HL-60 (cell line): Measurements from ENCODE around the gene NIP7.

Source experiments
- CTCF ChIP-seq: IDR thresholded peaks from one replicate; pipeline ENCODE4 v1.5.1; 2011; ENCODE audit warnings: low read length, control low read depth, inconsistent platforms; ENCODE audit not compliant: insufficient read depth
- GABPA ChIP-seq: IDR thresholded peaks from 2 replicates; pipeline ENCODE4 v1.6.1; 2012; ENCODE audit warnings: low read depth
- POLR2AphosphoS5 ChIP-seq: IDR thresholded peaks from 2 replicates; pipeline ENCODE4 v1.6.1; 2012; ENCODE audit warnings: low read depth
- REST ChIP-seq: IDR thresholded peaks from 2 replicates; pipeline ENCODE4 v1.6.1; 2012; ENCODE audit warnings: low read depth; ENCODE audit not compliant: insufficient replicate concordance

- TF ChIP-seq CTCF (no peak), GABPA (no peak), REST (no peak), POLR2AphosphoS5 (no peak)
Observed at GRCh38 chr16:69294051-69294450, 45.5 kb upstream of the NIP7 start.
